ENCODE results near the gene TDRD1. TPM values are rescaled to one million over a fixed set of nuclear protein-coding genes. Genes with fewer than 3 reads are reported as not detected.

The TDRD1 gene
- total and polyA plus RNA-seq, 2 donors (not counting 3 experiments of a cell fraction or from before 2014, with no cell fraction given): not detected

DNA sequence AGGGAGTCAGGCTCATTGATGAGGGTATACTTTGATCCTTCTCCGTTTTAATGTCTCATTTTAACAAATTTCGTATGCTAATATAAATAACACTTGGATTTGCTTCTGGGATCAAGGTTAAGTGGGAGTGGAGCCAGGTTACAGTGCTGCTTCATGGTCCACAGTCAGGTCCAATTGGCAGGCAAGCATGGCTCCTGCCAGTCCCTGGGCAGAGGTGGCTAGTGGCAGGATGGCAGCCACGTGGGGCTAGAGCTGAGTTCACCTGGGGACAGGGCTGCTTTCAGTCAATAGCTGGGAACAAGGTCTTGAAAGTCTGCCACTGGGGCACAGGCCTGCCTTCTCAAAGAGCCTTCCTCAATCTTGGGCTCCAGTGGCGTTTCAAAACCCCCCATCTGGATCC lies 43.9 kb downstream of the TDRD1 start:
- no peak overlapping the region for H3K27ac ChIP-seq (ENCODE audit: insufficient read depth, low read depth, low read length)
- dilution Hi-C loops (cut with MboI; ENCODE audit: extremely low pct_ligation_motif_present, low sequenced_read_pairs): no loop called here
- H4K20me1 ChIP-seq (replicated peaks; ENCODE audit: control insufficient read depth, extremely low read depth, insufficient read depth, low read length): no peaks in the 10 kb centered on the region
- CTCF ChIA-PET: no interaction called here
- no peak overlapping the region for H3K4me2 ChIP-seq (ENCODE audit: insufficient read depth, low read length)
- no TSS peak for BruUV-seq (replicated peaks)
- no peak overlapping the region for H2AFZ ChIP-seq (ENCODE audit: low read depth, low read length)
- H3K9ac ChIP-seq (replicated peaks; ENCODE audit: extremely low read depth, insufficient read depth, low read length): no peak overlapping the region
- H3K79me2 ChIP-seq (ENCODE audit: control insufficient read depth, insufficient read depth, low read length): no peaks in the 10 kb centered on the region
- DNase-seq (ENCODE audit: low read depth, low spot score): no peak
- peaks cover 2 to 8% of the 10 kb centered on the region in 2 experiments for H3K27me3 ChIP-seq (ENCODE audit: control insufficient read depth in 2 of 2, insufficient read depth in 2 of 2, low read length in 2 of 2)
- H3K4me3 ChIP-seq (replicated peaks in 1 of 3; ENCODE audit: insufficient read depth in 1 of 3, low read depth in 1 of 3, low read length in 3 of 3): no peak overlapping the region
- no peaks in the 10 kb centered on the region for H3K9me1 ChIP-seq (replicated peaks; ENCODE audit: control insufficient read depth, extremely low read depth, insufficient read depth, low read length)
- POLR2A ChIA-PET: no interaction called here
- no peak for TF ChIP-seq MYC (IDR thresholded peaks at IDR 0.05; ENCODE audit: low read depth, low read length)
- TF ChIP-seq, protein P1, sequence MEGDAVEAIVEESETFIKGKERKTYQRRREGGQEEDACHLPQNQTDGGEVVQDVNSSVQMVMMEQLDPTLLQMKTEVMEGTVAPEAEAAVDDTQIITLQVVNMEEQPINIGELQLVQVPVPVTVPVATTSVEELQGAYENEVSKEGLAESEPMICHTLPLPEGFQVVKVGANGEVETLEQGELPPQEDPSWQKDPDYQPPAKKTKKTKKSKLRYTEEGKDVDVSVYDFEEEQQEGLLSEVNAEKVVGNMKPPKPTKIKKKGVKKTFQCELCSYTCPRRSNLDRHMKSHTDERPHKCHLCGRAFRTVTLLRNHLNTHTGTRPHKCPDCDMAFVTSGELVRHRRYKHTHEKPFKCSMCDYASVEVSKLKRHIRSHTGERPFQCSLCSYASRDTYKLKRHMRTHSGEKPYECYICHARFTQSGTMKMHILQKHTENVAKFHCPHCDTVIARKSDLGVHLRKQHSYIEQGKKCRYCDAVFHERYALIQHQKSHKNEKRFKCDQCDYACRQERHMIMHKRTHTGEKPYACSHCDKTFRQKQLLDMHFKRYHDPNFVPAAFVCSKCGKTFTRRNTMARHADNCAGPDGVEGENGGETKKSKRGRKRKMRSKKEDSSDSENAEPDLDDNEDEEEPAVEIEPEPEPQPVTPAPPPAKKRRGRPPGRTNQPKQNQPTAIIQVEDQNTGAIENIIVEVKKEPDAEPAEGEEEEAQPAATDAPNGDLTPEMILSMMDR (IDR thresholded peaks at IDR 0.05; ENCODE audit: extremely low read depth in 1 of 2, insufficient read depth in 1 of 2, low read depth in 1 of 2, low read length in 2 of 2): no peak
- TF ChIP-seq FOS (IDR thresholded peaks at IDR 0.05; ENCODE audit: borderline replicate concordance, insufficient read depth, low read length): no peak
- TF ChIP-seq, protein P2, sequence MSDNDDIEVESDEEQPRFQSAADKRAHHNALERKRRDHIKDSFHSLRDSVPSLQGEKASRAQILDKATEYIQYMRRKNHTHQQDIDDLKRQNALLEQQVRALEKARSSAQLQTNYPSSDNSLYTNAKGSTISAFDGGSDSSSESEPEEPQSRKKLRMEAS (IDR thresholded peaks at IDR 0.05; ENCODE audit: insufficient read depth, insufficient read length): no peak
- TF ChIP-seq EZH2 (IDR thresholded peaks at IDR 0.05; ENCODE audit: borderline replicate concordance, low read depth, low read length, severe bottlenecking): no peak
- TF ChIP-seq POLR2AphosphoS5 (IDR thresholded peaks at IDR 0.05; ENCODE audit: insufficient read depth, low read depth, low read length): no peak
- TF ChIP-seq JUN (IDR thresholded peaks at IDR 0.05; ENCODE audit: borderline replicate concordance, insufficient read depth, insufficient read length, low read depth): no peak
- TF ChIP-seq POLR2A (IDR thresholded peaks at IDR 0.05; ENCODE audit: low read depth, low read length): no peak
- TF ChIP-seq GATA2 (IDR thresholded peaks at IDR 0.05; ENCODE audit: insufficient read depth, insufficient read length, low read depth, low read length): no peak
- H3K36me3 ChIP-seq (ENCODE audit: control insufficient read depth in 2 of 2, extremely low read depth in 1 of 2, insufficient read depth in 2 of 2, low read length in 2 of 2): no peaks in the 10 kb centered on the region
- FAIRE-seq: no peak
- no peaks in the 10 kb centered on the region for H3K9me3 ChIP-seq (replicated peaks; ENCODE audit: control insufficient read depth, insufficient read depth, low read length)
- H3K4me1 ChIP-seq (ENCODE audit: control insufficient read depth, extremely low read depth, insufficient read depth, low read length): no peaks in the 10 kb centered on the region
- intact Hi-C loops (cut with micrococcal nuclease): no loop called here
